K562 (cell line): ENCODE data around the gene CHI3L1. TPM values are rescaled to one million over a fixed set of nuclear protein-coding genes. Genes with fewer than 3 reads are reported as not detected.

Experiments
- ATAC-seq: fragments of 200-7000 bp; cut with Tn5 transposase; 3 replicates; pipeline ENCODE4 v1.9.1; 2020; ENCODE audit warnings: moderate library complexity
- BruUV-seq: library from RNA; stranded (reverse); fragments of 400-500 nt; replicated peaks from 2 replicates; lab custom pipeline; 2021; lab: Mats Ljungman, UMichigan
- CTCF ChIA-PET: fragments of 300-600 bp; formaldehyde crosslinking; extraction: SDS; loops from one replicate; lab custom pipeline; 2021; ENCODE audit warnings: low intra/inter-chr PET ratio; lab: Yijun Ruan, JAX
- POLR2A ChIA-PET: fragments of 300-600, 350-650 bp; sonication (Branson Sonifier 250); formaldehyde crosslinking; extraction: SDS; loops from one replicate; lab custom pipeline; 2021; ENCODE audit warnings: antibody characterized with exemption, inconsistent platforms; lab: Yijun Ruan, JAX
- DNase-seq, 4 experiments: peaks; one replicate each; pipeline versions ENCODE4 v3.0.0 to v3.0.0-alpha.2; 2011 to 2018; ENCODE audit warnings: low spot score in 3 of 4, mixed read lengths in 3 of 4; ENCODE audit errors: extremely low read depth in 1 of 4
- FAIRE-seq: peaks from 2 replicates; lab custom pipeline; 2011; peaks lifted over from hg19 to GRCh38; lab: Jason Lieb, UNC
- H2AFZ ChIP-seq: 2 replicates; pipeline ENCODE4 v1.6.0; 2011; ENCODE audit warnings: low read depth, low read length, control low read depth, inconsistent platforms
- H3K27ac ChIP-seq: fragments of 200-600 bp; 3 replicates; pipeline ENCODE4 v1.8.0; 2011; ENCODE audit warnings: low read depth, mild to moderate bottlenecking, control low read depth, inconsistent platforms, low read length, moderate library complexity, mixed read lengths; ENCODE audit errors: extremely low read depth
- H3K27me3 ChIP-seq, 2 experiments: fragments of 300-600 bp in 1 of 2; 2 replicates in 1 of 2; 3 replicates in 1 of 2; pipeline versions ENCODE4 v1.6.0 to v1.8.0; 2011; ENCODE audit warnings: inconsistent platforms in 2 of 2, low read length in 2 of 2, mild to moderate bottlenecking in 1 of 2, mixed read lengths in 1 of 2, moderate library complexity in 1 of 2; ENCODE audit not compliant: control insufficient read depth in 2 of 2, insufficient read depth in 2 of 2
- H3K36me3 ChIP-seq: fragments of 300-600 bp; 3 replicates; pipeline ENCODE4 v1.8.0; 2011; ENCODE audit warnings: mild to moderate bottlenecking, low read length, inconsistent platforms; ENCODE audit not compliant: control insufficient read depth, insufficient read depth
- H3K4me1 ChIP-seq, 2 experiments: fragments of 200-600 bp in 1 of 2; replicated peaks in 1 of 2; 2 replicates in 1 of 2; 3 replicates in 1 of 2; pipeline versions ENCODE4 v1.5.1 to v1.8.0; 2011; ENCODE audit warnings: inconsistent platforms in 2 of 2, low read length in 2 of 2, mild to moderate bottlenecking in 1 of 2, mixed read lengths in 1 of 2, moderate library complexity in 1 of 2; ENCODE audit not compliant: control insufficient read depth in 2 of 2, insufficient read depth in 2 of 2
- H3K4me2 ChIP-seq: 2 replicates; pipeline ENCODE4 v1.6.1; 2011; ENCODE audit warnings: low read length, control low read depth, inconsistent platforms, mixed read lengths; ENCODE audit not compliant: insufficient read depth
- H3K4me3 ChIP-seq: fragments of 200-600 bp; sonication (generic), shearing (Covaris generic); 2 replicates; pipeline ENCODE4 v1.5.1; 2016; ENCODE audit warnings: control low read depth, inconsistent platforms
- H3K79me2 ChIP-seq: fragments of 200-600 bp; 3 replicates; pipeline ENCODE4 v1.8.0; 2011; ENCODE audit warnings: low read length, inconsistent platforms; ENCODE audit not compliant: control insufficient read depth, insufficient read depth
- H3K9ac ChIP-seq, 2 experiments: 2 replicates each; pipeline versions ENCODE4 v1.6.0 to v1.6.1; 2011; ENCODE audit warnings: low read depth in 2 of 2, low read length in 2 of 2, control low read depth in 1 of 2, inconsistent platforms in 1 of 2, mild to moderate bottlenecking in 1 of 2, mixed read lengths in 1 of 2; ENCODE audit not compliant: insufficient read depth in 1 of 2
- H3K9me1 ChIP-seq: one replicate; pipeline ENCODE4 v1.6.0; 2011; ENCODE audit warnings: inconsistent platforms, mild to moderate bottlenecking, low read length, moderate library complexity; ENCODE audit not compliant: control insufficient read depth, insufficient read depth
- H3K9me3 ChIP-seq: replicated peaks from 2 replicates; pipeline ENCODE4 v1.5.1; 2011; ENCODE audit warnings: low read depth, low read length, inconsistent platforms; ENCODE audit not compliant: control insufficient read depth, insufficient read depth
- H4K20me1 ChIP-seq: replicated peaks from 2 replicates; pipeline ENCODE4 v1.6.1; 2011; ENCODE audit warnings: low read length, inconsistent platforms, mixed read lengths; ENCODE audit not compliant: control insufficient read depth, insufficient read depth
- HDAC2 ChIP-seq: fragments of 450-650 bp; IDR thresholded peaks from 2 replicates; pipeline ENCODE4 v1.6.1; 2016; ENCODE audit warnings: mild to moderate bottlenecking
- MAFK ChIP-seq: IDR thresholded peaks from 2 replicates; pipeline ENCODE4 v1.6.1; 2011; ENCODE audit warnings: low read length, improper control_type of control experiment
- MEIS2 ChIP-seq: fragments of 450-650 bp; IDR thresholded peaks from 2 replicates; pipeline ENCODE4 v1.6.1; 2014; ENCODE audit warnings: mild to moderate bottlenecking; ENCODE audit not compliant: partially characterized antibody
- PBX2 ChIP-seq, 2 experiments: IDR thresholded peaks in 1 of 2; conservative IDR thresholded peaks in 1 of 2; 2 replicates each; pipeline ENCODE4 v1.6.1; 2016; ENCODE audit warnings: low read depth in 2 of 2, mild to moderate bottlenecking in 1 of 2, missing compliant biosample characterization in 1 of 2, missing genetic modification characterization in 1 of 2, moderate library complexity in 1 of 2
- ZNF830 ChIP-seq: fragments of 250-450 bp; sonication (Bioruptor Pico); IDR thresholded peaks from 2 replicates; pipeline ENCODE4 v1.5.0; 2021; ENCODE audit warnings: mild to moderate bottlenecking
- WGBS: fragments of 100-300 bp; shearing (Covaris generic); methylation state at CpG from one replicate; pipeline ENCODE4 v1.1.6; 2016; ENCODE audit warnings: low coverage, mixed read lengths; ENCODE audit not compliant: insufficient coverage; ENCODE audit errors: missing lambda C conversion rate; 5-methylcytosine and 5-hydroxymethylcytosine counted together
- in situ Hi-C: fragments of 300-500 bp; cut with MboI; formaldehyde crosslinking; loops from 4 replicates; pipeline ENCODE4 v1.15.0; 2018; ENCODE audit warnings: inconsistent platforms, mixed read lengths
- intact Hi-C: fragments of 100-400 bp; cut with micrococcal nuclease; formaldehyde crosslinking; loops from 2 replicates; pipeline ENCODE4 v1.14.2; 2022
- polyA plus RNA-seq, 8 experiments: library from polyadenylated mRNA; depleted of rRNA in 4 of 8; stranded (reverse) in 5 of 8; unstranded in 3 of 8; fragments of >200 nt; fragmentation: Nextera tagmentation in 2 of 8; fragmentation: Illumina TruSeq in 1 of 8; extraction: Ambion mirVana in 2 of 8; extraction: Trizol in 1 of 8; gene quantifications; 2 replicates each; pipeline versions ENCODE4 v1.2.1 to v1.2.3, GENCODE V29; 2011 to 2014; ENCODE audit warnings: inconsistent platforms in 1 of 8, missing spikeins in 1 of 8
- total RNA-seq, 7 experiments: library from RNA; depleted of rRNA in 6 of 7; stranded (reverse); fragments of >200 nt in 6 of 7; fragmentation: Illumina TruSeq in 2 of 7; extraction: Trizol in 2 of 7; gene quantifications; 2 replicates each; pipeline versions ENCODE4 v1.2.1 to v1.2.3, GENCODE V29; 2011 to 2021; ENCODE audit warnings: low replicate concordance in 1 of 7

CHI3L1 gene
- total and polyA plus RNA-seq, 9 of the 15 experiments (the other 6 are each of a cell fraction or from before 2014, with no cell fraction given): not detected

- WGBS: 0% methylated on average over 7 of the region's 7 CpGs
- in situ Hi-C loops (no loop called here), intact Hi-C loops (no loop called here)
- Histone ChIP-seq H3K4me3 (no peak overlapping the region), H3K9me1 (no peaks in the 10 kb centered on the region), H3K4me1 (no peaks in the 10 kb centered on the region; a peak in 2 of 5 replicates), H3K36me3 (no peaks in the 10 kb centered on the region), H4K20me1 (peaks cover 15% of the 10 kb centered on the region), H3K9ac (no peak overlapping the region), H3K27ac (no peak overlapping the region), H3K9me3 (no peaks in the 10 kb centered on the region), H2AFZ (no peak overlapping the region), H3K79me2 (no peaks in the 10 kb centered on the region), H3K4me2 (no peak overlapping the region), H3K27me3 (peaks cover 42 to 89% of the 10 kb centered on the region in 2 experiments)
- no peak for ATAC-seq
- BruUV-seq: no TSS peak
- FAIRE-seq: no peak
- POLR2A ChIA-PET: interaction anchor here (0.5 to 1.1 kb wide), 4 partner anchors 9 to 109 kb away, joined by 3 to 4 read pairs (median 4); no protein-coding TSS in a partner anchor
- CTCF ChIA-PET: no interaction called here
- TF ChIP-seq HDAC2 (no peak), MAFK (no peak), ZNF830 (no peak), PBX2 (CRISPR knock-in tag; IDR thresholded peaks at IDR 0.05; ENCODE audit: low read depth) (no peak), PBX2 (tag; conservative IDR thresholded peaks at IDR 0.05; ENCODE audit: low read depth) (0 out of 2 replicates have a peak, but pooled peaks have one; percentile 17), MEIS2 (peak; percentile 43)
- DNase-seq: no peak
Measured at GRCh38 chr1:203149188-203149840, 37.2 kb downstream of the CHI3L1 start.
